ENCODE measurements around the gene TCOF1. TPM values are rescaled to one million over a fixed set of nuclear protein-coding genes. Genes with fewer than 3 reads are reported as not detected.

TCOF1 gene
- total RNA-seq, 2 experiments from 2014 or later = 61.3 to 108 TPM

- Histone ChIP-seq H3K9me2 (ENCODE audit: insufficient read depth, low read length) (no peaks in the 10 kb centered on the region), H3K4me3 (ENCODE audit: low read depth, low read length, poor library complexity, severe bottlenecking) (no peak overlapping the region), H2AFZ (ENCODE audit: low read length) (no peak overlapping the region), H3K9me3 (ENCODE audit: low read length) (no peaks in the 10 kb centered on the region), H3K27ac (ENCODE audit: low read depth, low read length, poor library complexity, severe bottlenecking) (no peak overlapping the region), H4K20me1 (ENCODE audit: insufficient read depth, low read length) (peaks cover 16% of the 10 kb centered on the region), H3K79me2 (ENCODE audit: insufficient read depth, low read depth, low read length) (peaks cover 16% of the 10 kb centered on the region), H3K4me2 (ENCODE audit: low read length) (no peak overlapping the region), H3K36me3 (ENCODE audit: insufficient read depth, low read length) (peaks cover 56% of the 10 kb centered on the region), H3K4me1 (ENCODE audit: insufficient read depth, low read length, poor library complexity, severe bottlenecking) (peaks cover 14% of the 10 kb centered on the region)
- ChIA-PET POLR2A (interaction anchor here (0.6 to 0.7 kb wide), 2 partner anchors 98 to 131 kb away, joined by 3 read pairs; no protein-coding TSS in a partner anchor), CTCF (ENCODE audit: unreplicated experiment) (no interaction called here)
- DNase-seq (ENCODE audit: low spot score) = no peak
- BruUV-seq (replicated peaks) = no TSS peak
- intact Hi-C loops (cut with micrococcal nuclease; ENCODE audit: unreplicated experiment) = no loop called here
- no peak for TF ChIP-seq CTCF (conservative IDR thresholded peaks at IDR 0.05; ENCODE audit: low read length)
- TF ChIP-seq EZH2phosphoT487 (IDR thresholded peaks at IDR 0.05; ENCODE audit: borderline replicate concordance, low read depth, low read length) = no peak
Measured at GRCh38 chr5:150442699-150443080, 85.2 kb downstream of the TCOF1 start.

- DNase-seq (ENCODE audit: low spot score) = no peak
- no peak overlapping the region for H2AFZ ChIP-seq (ENCODE audit: low read length)
- H3K9me3 ChIP-seq (ENCODE audit: low read length) = no peaks in the 10 kb centered on the region
- peaks cover 24% of the 10 kb centered on the region for H3K79me2 ChIP-seq (ENCODE audit: insufficient read depth, low read depth, low read length)
- BruUV-seq (replicated peaks) = no TSS peak
- H3K4me3 ChIP-seq (ENCODE audit: low read depth, low read length, poor library complexity, severe bottlenecking) = no peak overlapping the region
- no peaks in the 10 kb centered on the region for H3K9me2 ChIP-seq (ENCODE audit: insufficient read depth, low read length)
- peaks cover 24% of the 10 kb centered on the region for H4K20me1 ChIP-seq (ENCODE audit: insufficient read depth, low read length)
- peaks cover 20% of the 10 kb centered on the region for H3K4me1 ChIP-seq (ENCODE audit: insufficient read depth, low read length, poor library complexity, severe bottlenecking)
- intact Hi-C loops (cut with micrococcal nuclease; ENCODE audit: unreplicated experiment) = no loop called here
- no peak for TF ChIP-seq EZH2phosphoT487 (IDR thresholded peaks at IDR 0.05; ENCODE audit: borderline replicate concordance, low read depth, low read length)
- no peak for TF ChIP-seq CTCF (conservative IDR thresholded peaks at IDR 0.05; ENCODE audit: low read length)
- H3K36me3 ChIP-seq (ENCODE audit: insufficient read depth, low read length) = peaks cover 63% of the 10 kb centered on the region
- POLR2A ChIA-PET = interaction anchor here (1.2 kb wide), 1 partner anchor 31 kb away, joined by 4 read pairs; the partner anchor contains the start of gene CD74
- CTCF ChIA-PET (ENCODE audit: unreplicated experiment) = no interaction called here
- H3K27ac ChIP-seq (ENCODE audit: low read depth, low read length, poor library complexity, severe bottlenecking) = no peak overlapping the region
- no peak overlapping the region for H3K4me2 ChIP-seq (ENCODE audit: low read length)
Measured at GRCh38 chr5:150443242-150444075, 86.0 kb downstream of the TCOF1 start.

- H3K9me2 ChIP-seq (ENCODE audit: insufficient read depth, low read length) = no peaks in the 10 kb centered on the region
- BruUV-seq (replicated peaks) = no TSS peak
- no peak overlapping the region for H2AFZ ChIP-seq (ENCODE audit: low read length)
- no peak overlapping the region for H3K4me2 ChIP-seq (ENCODE audit: low read length)
- H3K9me3 ChIP-seq (ENCODE audit: low read length) = no peaks in the 10 kb centered on the region
- H3K27ac ChIP-seq (ENCODE audit: low read depth, low read length, poor library complexity, severe bottlenecking) = no peak overlapping the region
- intact Hi-C loops (cut with micrococcal nuclease; ENCODE audit: unreplicated experiment) = no loop called here
- no peak overlapping the region for H3K4me3 ChIP-seq (ENCODE audit: low read depth, low read length, poor library complexity, severe bottlenecking)
- TF ChIP-seq EZH2phosphoT487 (IDR thresholded peaks at IDR 0.05; ENCODE audit: borderline replicate concordance, low read depth, low read length) (no peak), CTCF (conservative IDR thresholded peaks at IDR 0.05; ENCODE audit: low read length) (no peak)
- CTCF ChIA-PET (ENCODE audit: unreplicated experiment) = interaction anchor here (0.6 kb wide), 1 partner anchor 14 kb away, joined by 3 read pairs; no protein-coding TSS in a partner anchor
- no peak for DNase-seq (ENCODE audit: low spot score)
- peaks cover 73% of the 10 kb centered on the region for H3K36me3 ChIP-seq (ENCODE audit: insufficient read depth, low read length)
- peaks cover 20% of the 10 kb centered on the region for H3K4me1 ChIP-seq (ENCODE audit: insufficient read depth, low read length, poor library complexity, severe bottlenecking)
- peaks cover 31% of the 10 kb centered on the region for H4K20me1 ChIP-seq (ENCODE audit: insufficient read depth, low read length)
- POLR2A ChIA-PET = no interaction called here
- H3K79me2 ChIP-seq (ENCODE audit: insufficient read depth, low read depth, low read length) = peaks cover 35% of the 10 kb centered on the region
Measured at GRCh38 chr5:150444770-150445169, 87.3 kb downstream of the TCOF1 start.
